HCT116 (cell line): ENCODE results near the gene CTTNBP2. TPM values are rescaled to one million over a fixed set of nuclear protein-coding genes. Genes with fewer than 3 reads are reported as not detected.

Experiments
- ATAC-seq: fragments of 200-7000 bp; cut with Tn5 transposase; 2 replicates; pipeline ENCODE4 v1.9.1; 2020; ENCODE audit warnings: mild to moderate bottlenecking, moderate library complexity
- BruUV-seq: library from RNA; stranded (reverse); fragments of 400-500 nt; replicated peaks from 2 replicates; lab custom pipeline; 2021; lab: Mats Ljungman, UMichigan
- CTCF ChIA-PET: fragments of 300-600 bp; sonication (Branson Sonifier 250); formaldehyde crosslinking; loops from one replicate; lab custom pipeline; 2021; ENCODE audit warnings: antibody characterized with exemption; lab: Charles Lee
- POLR2A ChIA-PET: fragments of 300-600, 350-600 bp; sonication (Branson Sonifier 250); formaldehyde crosslinking; loops from one replicate; lab custom pipeline; 2021; ENCODE audit warnings: antibody characterized with exemption; lab: Charles Lee
- RAD21 ChIA-PET, 2 experiments: fragments of 300-600 bp; sonication (Branson Sonifier 250); formaldehyde crosslinking; loops; one replicate each; lab custom pipeline; 2023; ENCODE audit warnings: low total read pairs in 2 of 2; ENCODE audit not compliant: uncharacterized antibody in 2 of 2, unreplicated experiment in 2 of 2, low non-redundant PET in 1 of 2; lab: Charles Lee
- DNase-seq: peaks from one replicate; pipeline ENCODE4 v3.0.0-alpha.2; 2010; ENCODE audit warnings: low read depth, low spot score
- H2AFZ ChIP-seq: fragments of 200-600 bp; shearing (Covaris generic), sonication (generic); 2 replicates; pipeline ENCODE4 v1.6.1; 2017; ENCODE audit warnings: low read depth, mixed run types, mixed read lengths, antibody characterized with exemption, low read length; ENCODE audit not compliant: poor library complexity, severe bottlenecking
- H3K27ac ChIP-seq: 2 replicates; pipeline ENCODE4 v1.5.1; 2012; ENCODE audit warnings: low read depth, low read length
- H3K27me3 ChIP-seq: fragments of 200-600 bp; sonication (generic); 2 replicates; pipeline ENCODE4 v1.6.1; 2016; ENCODE audit warnings: mixed run types, low read length, mixed read lengths; ENCODE audit not compliant: insufficient read depth
- H3K36me3 ChIP-seq, 2 experiments: fragments of 200-500 bp in 1 of 2; fragments of 200-600 bp in 1 of 2; sonication (Bioruptor generic) in 1 of 2; sonication (generic) in 1 of 2; 2 replicates each; pipeline versions ENCODE4 v1.5.1 to v1.6.1; 2014 to 2016; ENCODE audit warnings: low read length in 2 of 2, inconsistent platforms in 1 of 2, mixed read lengths in 1 of 2, mixed run types in 1 of 2; ENCODE audit not compliant: insufficient read depth in 2 of 2, control insufficient read depth in 1 of 2
- H3K4me1 ChIP-seq, 2 experiments: fragments of 200-600 bp in 1 of 2; sonication (generic) in 1 of 2; 2 replicates each; pipeline versions ENCODE4 v1.5.1 to v1.6.1; 2012 to 2017; ENCODE audit warnings: low read length in 2 of 2, inconsistent platforms in 1 of 2, mild to moderate bottlenecking in 1 of 2, mixed read lengths in 1 of 2, mixed run types in 1 of 2, moderate library complexity in 1 of 2; ENCODE audit not compliant: insufficient read depth in 2 of 2, control insufficient read depth in 1 of 2
- H3K4me2 ChIP-seq: fragments of 200-600 bp; sonication (generic); 2 replicates; pipeline ENCODE4 v1.6.1; 2017; ENCODE audit warnings: mixed run types, low read length, mixed read lengths
- H3K4me3 ChIP-seq, 2 experiments: fragments of 200-600 bp in 1 of 2; sonication (generic) in 1 of 2; replicated peaks in 1 of 2; 2 replicates each; pipeline ENCODE4 v1.5.1; 2011 to 2016; ENCODE audit warnings: low read length in 2 of 2, control low read depth in 1 of 2, low read depth in 1 of 2, mild to moderate bottlenecking in 1 of 2, mixed read lengths in 1 of 2, mixed run types in 1 of 2
- H3K79me2 ChIP-seq: fragments of 200-600 bp; sonication (generic); 2 replicates; pipeline ENCODE4 v1.6.1; 2017; ENCODE audit warnings: mild to moderate bottlenecking, mixed run types, low read length, moderate library complexity, mixed read lengths; ENCODE audit not compliant: insufficient read depth
- H3K9ac ChIP-seq: fragments of 200-600 bp; sonication (generic); 2 replicates; pipeline ENCODE4 v1.6.1; 2016; ENCODE audit warnings: low read length, mixed read lengths
- H3K9me2 ChIP-seq: fragments of 200-600 bp; sonication (generic), shearing (Covaris generic); 2 replicates; pipeline ENCODE4 v1.6.1; 2017; ENCODE audit warnings: mixed run types, mild to moderate bottlenecking, moderate library complexity; ENCODE audit not compliant: insufficient read depth
- H3K9me3 ChIP-seq, 2 experiments: fragments of 200-500 bp in 1 of 2; fragments of 200-600 bp in 1 of 2; sonication (Bioruptor generic) in 1 of 2; sonication (generic) in 1 of 2; 2 replicates each; pipeline ENCODE4 v1.6.1; 2014 to 2017; ENCODE audit warnings: low read length in 2 of 2, mixed read lengths in 2 of 2, inconsistent platforms in 1 of 2, low read depth in 1 of 2, mild to moderate bottlenecking in 1 of 2, mixed run types in 1 of 2, moderate library complexity in 1 of 2; ENCODE audit not compliant: control insufficient read depth in 1 of 2, insufficient read depth in 1 of 2
- H4K20me1 ChIP-seq: fragments of 200-600 bp; sonication (generic), shearing (Covaris generic); 2 replicates; pipeline ENCODE4 v1.6.1; 2017; ENCODE audit warnings: mixed run types, mild to moderate bottlenecking, moderate library complexity; ENCODE audit not compliant: insufficient read depth
- ATF3 ChIP-seq: IDR thresholded peaks from 2 replicates; pipeline ENCODE4 v1.6.1; 2012
- EZH2phosphoT487 ChIP-seq: fragments of 200-600 bp; IDR thresholded peaks from 2 replicates; pipeline ENCODE4 v1.6.1; 2018; ENCODE audit warnings: antibody characterized with exemption, borderline replicate concordance
- MAX ChIP-seq: IDR thresholded peaks from 2 replicates; pipeline ENCODE4 v1.6.1; 2012
- POLR2AphosphoS5 ChIP-seq: IDR thresholded peaks from 2 replicates; pipeline ENCODE4 v1.6.1; 2011; ENCODE audit warnings: mild to moderate bottlenecking, low read depth, low read length, moderate library complexity
- RAD21 ChIP-seq: IDR thresholded peaks from 2 replicates; pipeline ENCODE4 v1.6.1; 2012; ENCODE audit warnings: low read depth, mild to moderate bottlenecking
- REST ChIP-seq: IDR thresholded peaks from 2 replicates; pipeline ENCODE4 v1.6.1; 2012; ENCODE audit warnings: low read depth
- SP1 ChIP-seq: IDR thresholded peaks from 2 replicates; pipeline ENCODE4 v1.6.1; 2012; ENCODE audit warnings: low read depth
- TCF7L2 ChIP-seq: IDR thresholded peaks from 2 replicates; pipeline ENCODE4 v1.7.0; 2011; ENCODE audit warnings: borderline replicate concordance, inconsistent platforms; ENCODE audit not compliant: insufficient read depth, insufficient read length; ENCODE audit errors: extremely low read depth
- YY1 ChIP-seq: IDR thresholded peaks from 2 replicates; pipeline ENCODE4 v1.6.1; 2011; ENCODE audit warnings: low read length, low read depth, moderate library complexity, mild to moderate bottlenecking; ENCODE audit not compliant: insufficient replicate concordance; ENCODE audit errors: extremely low read depth
- ZBTB33 ChIP-seq: IDR thresholded peaks from 2 replicates; pipeline ENCODE4 v1.6.1; 2011; ENCODE audit warnings: mild to moderate bottlenecking, low read length, moderate library complexity; ENCODE audit not compliant: insufficient replicate concordance; ENCODE audit errors: extremely low read depth
- ZFX ChIP-seq: fragments of 450-650 bp; IDR thresholded peaks from 2 replicates; pipeline ENCODE4 v1.6.1; 2017
- intact Hi-C: fragments of 100-400 bp; cut with micrococcal nuclease; formaldehyde crosslinking; loops from 2 replicates; pipeline ENCODE4 v1.10.0; 2022
- total RNA-seq: library from RNA; stranded (reverse); gene quantifications from one replicate; pipeline ENCODE4 v1.2.1, GENCODE V29; 2021; ENCODE audit not compliant: unreplicated experiment

CTTNBP2 gene
- total RNA-seq, 1 experiment from 2014 or later, result 5.4 TPM

- ChIA-PET CTCF (no interaction called here), RAD21 (no interaction called here), POLR2A (no interaction called here)
- Histone ChIP-seq H3K4me1 (no peaks in the 10 kb centered on the region), H3K9ac (no peak overlapping the region), H3K79me2 (no peaks in the 10 kb centered on the region), H3K9me2 (no peaks in the 10 kb centered on the region), H3K4me3 (no peak overlapping the region), H3K36me3 (no peaks in the 10 kb centered on the region), H3K9me3 (no peaks in the 10 kb centered on the region), H3K4me2 (no peak overlapping the region), H3K27ac (no peak overlapping the region), H4K20me1 (no peaks in the 10 kb centered on the region), H3K27me3 (no peaks in the 10 kb centered on the region), H2AFZ (no peak overlapping the region)
- BruUV-seq, result no TSS peak
- ATAC-seq (no peak), DNase-seq (no peak)
- intact Hi-C loops, result no loop called here
- TF ChIP-seq SP1 (no peak), MAX (no peak), EZH2phosphoT487 (no peak), ZFX (no peak), POLR2AphosphoS5 (no peak), REST (no peak), ZBTB33 (no peak), TCF7L2 (no peak), ATF3 (no peak), YY1 (no peak), RAD21 (no peak)
Observed at GRCh38 chr7:117737926-117738325, 135.3 kb downstream of the CTTNBP2 start.
